GM19238 (cell line): ENCODE measurements around the gene SLITRK6.
"Not testable (repeated sequence)": the region's sequence is repeated elsewhere in the genome, so short reads cannot be mapped to it uniquely, and the experiment has no call there.

ENCODE experiments used
- DNase-seq: peaks from one replicate; pipeline ENCODE4 v3.0.0; 2011; ENCODE audit warnings: low spot score; ENCODE audit not compliant: insufficient read length

Gene SLITRK6

GRCh38 chr13:85799097-85799582 lies at the start of gene SLITRK6:
Gene SLITRK6 (minus strand): TSS chr13:85799419. CDS start chr13:85796508, 2,911 bp downstream.
- DNase-seq: no peak

GRCh38 chr13:85847012-85847411 lies 47.8 kb upstream of the SLITRK6 start:
- DNase-seq: no peak

GRCh38 chr13:85841427-85841826 lies 42.2 kb upstream of the SLITRK6 start:
- DNase-seq: no peak

- DNase-seq: no peak
Measured at GRCh38 chr13:85833921-85834320, 34.7 kb upstream of the SLITRK6 start.

- DNase-seq: no peak
Measured at GRCh38 chr13:85828094-85828684, 29.0 kb upstream of the SLITRK6 start.

- no peak for DNase-seq
Measured at GRCh38 chr13:85825454-85825853, 26.2 kb upstream of the SLITRK6 start.

GRCh38 chr13:85823832-85824231 lies 24.6 kb upstream of the SLITRK6 start:
- DNase-seq: no peak

GRCh38 chr13:85819513-85819912 lies 20.3 kb upstream of the SLITRK6 start:
- DNase-seq: no peak

- DNase-seq: no peak
Measured at GRCh38 chr13:85816413-85816812, 17.2 kb upstream of the SLITRK6 start.

- DNase-seq: no peak
Measured at GRCh38 chr13:85812282-85812681, 13.1 kb upstream of the SLITRK6 start.

- DNase-seq: no peak
Measured at GRCh38 chr13:85808811-85809210, 9.6 kb upstream of the SLITRK6 start.

- DNase-seq: no peak
Measured at GRCh38 chr13:85806553-85807175, 7.4 kb upstream of the SLITRK6 start.

GRCh38 chr13:85798556-85798955 lies 663 bp downstream of the SLITRK6 start:
- DNase-seq: no peak

- DNase-seq: no peak
Measured at GRCh38 chr13:85797311-85797710, 1.9 kb downstream of the SLITRK6 start.

GRCh38 chr13:85785205-85785604 lies 14.0 kb downstream of the SLITRK6 start:
- no peak for DNase-seq

GRCh38 chr13:85772367-85772766 lies 26.9 kb downstream of the SLITRK6 start:
- DNase-seq: no peak

GRCh38 chr13:85771856-85772255 lies 27.4 kb downstream of the SLITRK6 start:
- no peak for DNase-seq

- no peak for DNase-seq
Measured at GRCh38 chr13:85768946-85769345, 30.3 kb downstream of the SLITRK6 start.

- DNase-seq: no peak
Measured at GRCh38 chr13:85755123-85755522, 44.1 kb downstream of the SLITRK6 start.

GRCh38 chr13:85743201-85743770 lies 55.9 kb downstream of the SLITRK6 start:
- not testable (repeated sequence) for DNase-seq
